GM23248 (cell line): ENCODE measurements around the gene FGGY. TPM values are rescaled to one million over a fixed set of nuclear protein-coding genes. Genes with fewer than 3 reads are reported as not detected.

Experiments used
- DNase-seq: peaks from one replicate; pipeline ENCODE4 v3.0.0-alpha.2; 2015
- H2AFZ ChIP-seq: fragments of 200-600 bp; sonication (generic); 2 replicates; pipeline ENCODE4 v1.6.1; 2016; ENCODE audit warnings: antibody characterized with exemption
- H3F3A ChIP-seq: fragments of 200-600 bp; sonication (generic); 2 replicates; pipeline ENCODE4 v1.6.1; 2016; ENCODE audit warnings: mild to moderate bottlenecking, antibody characterized with exemption, mixed run types; ENCODE audit not compliant: insufficient read depth
- H3K27ac ChIP-seq: fragments of 200-600 bp; sonication (generic); 2 replicates; pipeline ENCODE4 v1.5.1; 2016; ENCODE audit warnings: mild to moderate bottlenecking
- H3K27me3 ChIP-seq: fragments of 200-600 bp; sonication (generic); replicated peaks from 2 replicates; pipeline ENCODE4 v1.6.1; 2016; ENCODE audit warnings: mild to moderate bottlenecking; ENCODE audit not compliant: insufficient read depth
- H3K36me3 ChIP-seq: fragments of 200-600 bp; sonication (generic); 2 replicates; pipeline ENCODE4 v1.6.1; 2016; ENCODE audit warnings: low read depth, mild to moderate bottlenecking
- H3K4me1 ChIP-seq: fragments of 200-600 bp; sonication (generic); 2 replicates; pipeline ENCODE4 v1.6.1; 2016; ENCODE audit warnings: mild to moderate bottlenecking; ENCODE audit not compliant: insufficient read depth
- H3K4me2 ChIP-seq: fragments of 200-600 bp; sonication (generic); one replicate; pipeline ENCODE4 v1.6.1; 2016; ENCODE audit warnings: mild to moderate bottlenecking; ENCODE audit not compliant: unreplicated experiment
- H3K4me3 ChIP-seq: fragments of 200-600 bp; sonication (generic); 2 replicates; pipeline ENCODE4 v1.5.1; 2016; ENCODE audit warnings: mild to moderate bottlenecking
- H3K79me2 ChIP-seq: fragments of 200-600 bp; sonication (generic); 2 replicates; pipeline ENCODE4 v1.6.1; 2016; ENCODE audit warnings: mild to moderate bottlenecking; ENCODE audit not compliant: insufficient read depth
- H3K9ac ChIP-seq: fragments of 200-600 bp; sonication (generic); 2 replicates; pipeline ENCODE4 v1.6.1; 2016; ENCODE audit warnings: mild to moderate bottlenecking
- H3K9me2 ChIP-seq: fragments of 200-600 bp; sonication (generic); 2 replicates; pipeline ENCODE4 v1.6.1; 2016; ENCODE audit warnings: mixed run types, mild to moderate bottlenecking, moderate library complexity; ENCODE audit not compliant: insufficient read depth
- H3K9me3 ChIP-seq: fragments of 200-600 bp; sonication (generic); one replicate; pipeline ENCODE4 v1.6.1; 2017; ENCODE audit warnings: low read depth
- H4K20me1 ChIP-seq: fragments of 200-600 bp; sonication (generic); 2 replicates; pipeline ENCODE4 v1.6.0; 2016; ENCODE audit not compliant: insufficient read depth
- EZH2 ChIP-seq: fragments of 200-600 bp; sonication (generic); IDR thresholded peaks from 2 replicates; pipeline ENCODE4 v1.6.1; 2018; ENCODE audit warnings: antibody characterized with exemption, mild to moderate bottlenecking; ENCODE audit not compliant: insufficient read depth, poor library complexity, severe bottlenecking
- EZH2phosphoT487 ChIP-seq: fragments of 200-600 bp; sonication (generic); IDR thresholded peaks from 2 replicates; pipeline ENCODE4 v1.6.1; 2018; ENCODE audit warnings: antibody characterized with exemption, moderate library complexity, mild to moderate bottlenecking, low read depth; ENCODE audit not compliant: insufficient read depth
- WGBS, 2 experiments: methylation state at CpG; one replicate each; pipeline ENCODE4 v1.1.6; 2015 to 2017; ENCODE audit warnings: low lambda C conversion rate in 2 of 2, low coverage in 1 of 2; ENCODE audit errors: missing lambda C conversion rate in 2 of 2; 5-methylcytosine and 5-hydroxymethylcytosine counted together
- in situ Hi-C: fragments of 300-500 bp; cut with MboI; formaldehyde crosslinking; loops from 2 replicates; pipeline ENCODE4 v1.15.0; 2020
- polyA plus RNA-seq: library from polyadenylated mRNA; unstranded; fragments of >200 nt; fragmentation: Nextera tagmentation; extraction: Ambion mirVana; gene quantifications from 2 replicates; pipeline ENCODE4 v1.2.1, GENCODE V29; 2016
- total RNA-seq: library from RNA; depleted of rRNA; stranded (reverse); fragments of >200 nt; shearing (Covaris generic); gene quantifications from 2 replicates; pipeline ENCODE4 v1.2.3, GENCODE V29; 2014

Gene FGGY
- total and polyA plus RNA-seq, 2 experiments from 2014 or later, result 12.8 to 16.9 TPM

DNA sequence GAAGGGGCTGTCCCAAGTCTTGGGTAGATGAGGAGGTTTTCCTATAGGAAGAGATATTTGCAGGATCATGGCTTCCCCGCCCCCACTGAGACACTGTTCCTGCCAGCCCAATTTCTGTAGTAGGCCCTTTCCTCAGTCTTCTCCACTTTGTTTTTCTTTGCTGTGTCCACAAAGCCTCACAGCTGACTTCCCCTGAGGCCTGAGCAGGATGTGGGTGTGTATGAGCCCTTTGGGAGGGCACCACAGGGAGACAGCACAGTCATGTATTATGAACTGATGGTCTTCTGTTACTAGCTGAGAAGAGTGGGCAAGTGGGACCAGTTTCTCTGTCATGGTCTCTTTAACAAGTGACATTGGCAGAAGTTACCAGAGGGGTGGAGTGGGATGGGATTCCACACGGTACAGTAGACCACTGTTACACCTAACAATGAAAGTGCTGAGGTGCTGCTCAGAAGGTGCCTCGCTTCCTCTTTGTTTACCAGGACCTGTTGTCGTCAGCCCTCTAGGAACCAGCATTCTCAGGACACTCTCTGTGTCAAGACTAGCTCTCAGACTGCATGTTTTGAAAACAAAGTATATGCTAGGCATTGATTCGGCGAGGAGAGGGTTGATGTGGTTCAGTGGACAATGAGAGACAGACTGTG lies 264.0 kb downstream of the FGGY start:
- H3K4me2 ChIP-seq, result no peak overlapping the region
- no peak for DNase-seq
- in situ Hi-C loops, result no loop called here
- TF ChIP-seq EZH2 (no peak), EZH2phosphoT487 (no peak)
- 94 to 99% methylated on average over 6 of the region's 6 CpGs for WGBS, 2 experiments
- H3K27me3 ChIP-seq, result no peaks in the 10 kb centered on the region
- no peaks in the 10 kb centered on the region for H3K79me2 ChIP-seq
- H3K4me3 ChIP-seq, result no peak overlapping the region
- no peaks in the 10 kb centered on the region for H3K9me2 ChIP-seq
- H4K20me1 ChIP-seq, result no peaks in the 10 kb centered on the region
- H3K9me3 ChIP-seq, result no peaks in the 10 kb centered on the region
- H3K9ac ChIP-seq, result no peak overlapping the region
- H3K36me3 ChIP-seq, result no peaks in the 10 kb centered on the region
- no peak overlapping the region for H2AFZ ChIP-seq
- H3F3A ChIP-seq, result peaks cover 9% of the 10 kb centered on the region; the same call in 1 of the 2 replicates
- H3K27ac ChIP-seq, result no peak overlapping the region
- peaks cover 8% of the 10 kb centered on the region for H3K4me1 ChIP-seq

DNA sequence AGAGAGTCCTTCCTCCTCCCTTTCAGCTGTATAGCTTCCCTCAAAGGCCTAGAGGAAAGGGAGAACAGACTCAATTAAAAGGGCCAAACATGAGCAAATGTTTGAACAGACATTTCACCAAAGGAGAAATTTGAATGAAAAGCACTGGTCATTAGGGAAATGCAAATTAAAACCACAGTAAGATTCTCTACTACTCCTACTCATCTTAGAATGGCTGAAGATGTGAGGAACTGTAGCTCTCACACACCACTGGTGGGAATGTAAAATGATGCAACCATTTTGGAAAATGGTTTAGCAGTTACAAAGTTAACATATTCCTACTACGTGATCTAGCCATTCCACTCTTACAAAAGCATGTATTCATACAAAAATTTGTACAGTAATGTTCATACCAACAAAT lies 264.9 kb downstream of the FGGY start:
- H3K27ac ChIP-seq, result no peak overlapping the region

DNA sequence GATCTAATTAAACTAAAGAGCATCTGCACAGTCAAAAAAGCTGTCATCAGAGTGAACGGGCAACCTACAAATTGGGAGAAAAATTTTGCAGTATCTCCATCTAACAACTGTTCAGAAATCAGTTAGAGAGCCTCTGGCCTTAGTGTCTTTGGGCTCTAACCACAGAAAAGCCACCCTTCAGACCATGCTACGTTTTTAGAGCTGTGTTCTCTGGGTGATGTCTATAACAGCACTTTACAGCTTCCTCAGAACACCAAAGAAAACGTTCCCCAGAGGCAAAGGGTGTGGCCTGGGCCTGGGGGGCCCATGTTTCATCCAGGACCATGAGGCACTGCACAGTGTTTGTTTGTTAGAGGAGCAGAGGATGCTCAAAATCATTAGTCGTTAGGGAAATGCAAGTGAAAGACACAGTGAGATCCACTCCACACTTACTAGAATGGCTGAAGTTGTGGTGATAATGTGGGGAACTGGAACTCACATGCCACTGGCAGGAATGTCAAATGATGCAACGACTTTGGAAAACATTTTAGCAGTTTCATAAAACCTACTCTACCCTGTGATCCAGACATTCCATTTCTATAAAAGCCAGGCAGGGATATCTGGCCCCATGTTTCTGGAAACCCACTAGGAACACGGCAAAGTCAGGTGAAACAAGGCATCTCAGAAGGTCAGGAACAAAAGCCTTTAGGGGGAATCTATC lies 267.4 kb downstream of the FGGY start:
- DNase-seq, result peak; percentile 42

More for the DNA sequence above, 264.9 kb downstream of the FGGY start:
- Histone ChIP-seq H3K9ac (no peak overlapping the region), H3K36me3 (no peaks in the 10 kb centered on the region), H3K4me1 (peaks cover 14% of the 10 kb centered on the region), H3F3A (peaks cover 14% of the 10 kb centered on the region; the same call in 1 of the 2 replicates), H3K9me3 (no peaks in the 10 kb centered on the region), H3K4me2 (no peak overlapping the region), H4K20me1 (no peaks in the 10 kb centered on the region), H3K4me3 (no peak overlapping the region), H3K9me2 (no peaks in the 10 kb centered on the region), H3K79me2 (no peaks in the 10 kb centered on the region), H3K27me3 (no peaks in the 10 kb centered on the region), H2AFZ (no peak overlapping the region)
- 80 to 94% methylated on average over 1 of the region's 1 CpG for WGBS, 2 experiments
- no peak for DNase-seq
- in situ Hi-C loops, result no loop called here
- TF ChIP-seq EZH2phosphoT487 (no peak), EZH2 (no peak)

DNA sequence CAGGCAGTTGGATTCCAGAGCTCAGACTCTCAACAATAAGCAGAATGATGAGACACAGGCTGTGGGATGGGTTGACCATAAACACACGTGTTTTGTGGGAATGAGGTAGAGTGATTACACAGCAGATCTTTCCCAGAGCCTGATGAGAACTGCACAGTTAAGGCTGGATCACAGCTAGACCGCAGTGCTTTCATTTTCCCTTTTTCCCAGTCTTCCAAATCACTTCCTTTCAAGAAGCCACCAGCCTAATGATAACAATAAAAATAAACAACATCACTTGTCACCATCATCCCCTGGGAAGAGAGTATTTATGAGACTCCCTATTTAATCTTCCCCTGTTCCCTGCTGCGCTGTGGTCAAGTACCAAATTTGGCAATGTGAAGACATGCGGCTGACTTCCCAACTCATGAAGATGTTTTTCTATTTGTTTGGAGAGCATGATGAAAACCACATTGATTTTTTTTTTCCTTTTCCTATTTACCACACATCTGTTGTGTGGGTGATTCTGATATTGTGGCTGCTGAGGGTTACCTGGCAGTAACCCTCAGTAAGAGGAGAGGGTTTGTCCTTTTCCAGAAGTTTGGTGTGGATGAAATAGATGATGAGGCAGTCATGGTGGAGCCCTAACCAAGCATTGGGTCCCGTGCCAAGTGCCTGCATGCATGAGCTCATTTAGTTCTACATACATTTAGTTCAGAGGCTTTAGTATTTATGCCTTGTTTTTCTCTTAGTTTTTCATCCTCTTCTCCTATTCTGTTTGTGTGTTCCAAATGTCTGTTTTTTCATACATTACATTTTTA lies 268.9 kb downstream of the FGGY start:
- TF ChIP-seq EZH2phosphoT487, result 0 out of 2 replicates have a peak, but pooled peaks have one; percentile 77
- no peak for TF ChIP-seq EZH2
- DNase-seq, result peak; percentile 93
- Histone ChIP-seq H3K36me3 (no peaks in the 10 kb centered on the region), H2AFZ (peak overlapping the region; percentile 52), H3K9ac (peak overlapping the region; percentile 67), H4K20me1 (no peaks in the 10 kb centered on the region), H3K27ac (peak overlapping the region; percentile 78), H3K9me3 (no peaks in the 10 kb centered on the region), H3K4me1 (peaks cover 14% of the 10 kb centered on the region), H3K4me2 (peak overlapping the region; percentile 61), H3K27me3 (no peaks in the 10 kb centered on the region), H3K4me3 (peak overlapping the region; percentile 62), H3F3A (peaks cover 14% of the 10 kb centered on the region; the same call in 1 of the 2 replicates), H3K79me2 (no peaks in the 10 kb centered on the region), H3K9me2 (no peaks in the 10 kb centered on the region)
- in situ Hi-C loops, result no loop called here
- WGBS, 2 experiments, result 14 to 16% methylated on average over 5 of the region's 5 CpGs

More for the DNA sequence above, 267.4 kb downstream of the FGGY start:
- TF ChIP-seq EZH2 (no peak), EZH2phosphoT487 (no peak)
- Histone ChIP-seq H2AFZ (peak overlapping the region; percentile 46; the same call in 1 of the 2 replicates), H3K9me2 (no peaks in the 10 kb centered on the region), H3K4me2 (peak overlapping the region; percentile 18), H3F3A (peaks cover 14% of the 10 kb centered on the region; the same call in 1 of the 2 replicates), H3K4me3 (no peak overlapping the region), H3K27ac (peak overlapping the region; percentile 78), H3K9ac (no peak overlapping the region), H4K20me1 (no peaks in the 10 kb centered on the region), H3K79me2 (no peaks in the 10 kb centered on the region), H3K27me3 (no peaks in the 10 kb centered on the region), H3K36me3 (no peaks in the 10 kb centered on the region), H3K9me3 (no peaks in the 10 kb centered on the region), H3K4me1 (peaks cover 14% of the 10 kb centered on the region)
- 20 to 22% methylated on average over 6 of the region's 6 CpGs for WGBS, 2 experiments
- in situ Hi-C loops, result no loop called here
